HepG2 (cell line): ENCODE data around the gene MDP1. TPM values are rescaled to one million over a fixed set of nuclear protein-coding genes. Genes with fewer than 3 reads are reported as not detected.

Source experiments
- ARNT2 ChIP-seq: sonication (generic); formaldehyde crosslinking; IDR thresholded peaks from 2 replicates; pipeline ENCODE4 v1.8.0; 2022; ENCODE audit warnings: mild to moderate bottlenecking, low read depth, missing genetic modification reagents, moderate library complexity
- BRD4 ChIP-seq: sonication (generic); formaldehyde crosslinking; IDR thresholded peaks from 2 replicates; pipeline ENCODE4 v1.4.0; 2020; ENCODE audit warnings: missing genetic modification reagents
- KDM2A ChIP-seq: sonication (generic); formaldehyde crosslinking; IDR thresholded peaks from 2 replicates; pipeline ENCODE4 v1.4.0; 2020; ENCODE audit warnings: low read depth, missing genetic modification reagents, borderline replicate concordance
- NAIF1 ChIP-seq: sonication (generic); formaldehyde crosslinking; IDR thresholded peaks from 2 replicates; pipeline ENCODE4 v1.5.0; 2020; ENCODE audit warnings: mild to moderate bottlenecking, missing genetic modification reagents, borderline replicate concordance
- NR3C1 ChIP-seq: sonication (generic); formaldehyde crosslinking; IDR thresholded peaks from 2 replicates; pipeline ENCODE4 v1.4.0; 2020; ENCODE audit warnings: missing genetic modification reagents
- PITX1 ChIP-seq: sonication (generic); formaldehyde crosslinking; IDR thresholded peaks from 2 replicates; pipeline ENCODE4 v1.5.1; 2020; ENCODE audit warnings: mild to moderate bottlenecking, missing genetic modification reagents
- SMAD3 ChIP-seq: sonication (generic); formaldehyde crosslinking; IDR thresholded peaks from 2 replicates; pipeline ENCODE4 v1.4.0; 2020; ENCODE audit warnings: missing genetic modification reagents
- SNAI1 ChIP-seq: sonication (generic); formaldehyde crosslinking; IDR thresholded peaks from 2 replicates; pipeline ENCODE4 v1.5.0; 2020; ENCODE audit warnings: mild to moderate bottlenecking, missing genetic modification reagents, borderline replicate concordance
- TBX2 ChIP-seq: sonication (generic); formaldehyde crosslinking; IDR thresholded peaks from 2 replicates; pipeline ENCODE4 v1.5.0; 2020; ENCODE audit warnings: missing genetic modification reagents, mild to moderate bottlenecking, borderline replicate concordance
- TFAP4 ChIP-seq: sonication (generic); IDR thresholded peaks from 2 replicates; pipeline ENCODE4 v1.6.1; 2016; ENCODE audit warnings: low read depth, borderline replicate concordance
- TFDP1 ChIP-seq: IDR thresholded peaks from 2 replicates; pipeline ENCODE4 v1.6.1; 2016; ENCODE audit warnings: missing compliant biosample characterization, missing genetic modification reagents, borderline replicate concordance
- THYN1 ChIP-seq: sonication (generic); formaldehyde crosslinking; IDR thresholded peaks from 2 replicates; pipeline ENCODE4 v1.8.1; 2023; ENCODE audit warnings: low read depth, mild to moderate bottlenecking, moderate library complexity, missing genetic modification reagents, borderline replicate concordance
- ZNF282 ChIP-seq: fragments of 450-650 bp; IDR thresholded peaks from 2 replicates; pipeline ENCODE4 v1.6.1; 2018; ENCODE audit not compliant: partially characterized antibody
- ZNF788 ChIP-seq: sonication (generic); formaldehyde crosslinking; IDR thresholded peaks from 2 replicates; pipeline ENCODE4 v1.5.0; 2020; ENCODE audit warnings: mild to moderate bottlenecking, missing genetic modification reagents, borderline replicate concordance
- polyA plus RNA-seq, 8 experiments: library from polyadenylated mRNA; depleted of rRNA in 3 of 8; stranded (reverse) in 7 of 8; unstranded in 1 of 8; fragments of >200 nt; fragmentation: Illumina TruSeq in 4 of 8; extraction: Trizol in 4 of 8; gene quantifications; 2 replicates each; pipeline versions ENCODE4 v1.2.1 to v1.2.3, GENCODE V29; 2011 to 2016; ENCODE audit warnings: low read depth in 4 of 8, missing spikeins in 1 of 8, mixed read lengths in 1 of 8; ENCODE audit not compliant: insufficient read depth in 1 of 8
- total RNA-seq, 5 experiments: library from RNA; depleted of rRNA; stranded (reverse); fragments of >200 nt; fragmentation: Illumina TruSeq; extraction: Trizol; gene quantifications; 2 replicates each; pipeline ENCODE4 v1.2.3, GENCODE V29; 2016; ENCODE audit warnings: low read depth in 1 of 5
- TF ChIP-seq, protein P1 (sequence below): sonication (generic); formaldehyde crosslinking; IDR thresholded peaks from 2 replicates; pipeline ENCODE4 v1.5.0; 2020; ENCODE audit warnings: mild to moderate bottlenecking, missing genetic modification reagents
- TF ChIP-seq, protein P2 (sequence below): sonication (generic); formaldehyde crosslinking; IDR thresholded peaks from 2 replicates; pipeline ENCODE4 v1.5.1; 2020; ENCODE audit warnings: mild to moderate bottlenecking, missing genetic modification reagents, moderate library complexity
- TF ChIP-seq, protein P3 (sequence below): IDR thresholded peaks from 2 replicates; pipeline ENCODE4 v1.6.1; 2016; ENCODE audit warnings: control low read depth

The MDP1 gene
- total and polyA plus RNA-seq, 2 of the 13 experiments (the other 11 are each of a cell fraction or from before 2014, with no cell fraction given) = 44.1 to 48.7 TPM

GRCh38 chr14:24196071-24197055 lies 19.5 kb downstream of the MDP1 start (continued):
- TF ChIP-seq, protein P1, sequence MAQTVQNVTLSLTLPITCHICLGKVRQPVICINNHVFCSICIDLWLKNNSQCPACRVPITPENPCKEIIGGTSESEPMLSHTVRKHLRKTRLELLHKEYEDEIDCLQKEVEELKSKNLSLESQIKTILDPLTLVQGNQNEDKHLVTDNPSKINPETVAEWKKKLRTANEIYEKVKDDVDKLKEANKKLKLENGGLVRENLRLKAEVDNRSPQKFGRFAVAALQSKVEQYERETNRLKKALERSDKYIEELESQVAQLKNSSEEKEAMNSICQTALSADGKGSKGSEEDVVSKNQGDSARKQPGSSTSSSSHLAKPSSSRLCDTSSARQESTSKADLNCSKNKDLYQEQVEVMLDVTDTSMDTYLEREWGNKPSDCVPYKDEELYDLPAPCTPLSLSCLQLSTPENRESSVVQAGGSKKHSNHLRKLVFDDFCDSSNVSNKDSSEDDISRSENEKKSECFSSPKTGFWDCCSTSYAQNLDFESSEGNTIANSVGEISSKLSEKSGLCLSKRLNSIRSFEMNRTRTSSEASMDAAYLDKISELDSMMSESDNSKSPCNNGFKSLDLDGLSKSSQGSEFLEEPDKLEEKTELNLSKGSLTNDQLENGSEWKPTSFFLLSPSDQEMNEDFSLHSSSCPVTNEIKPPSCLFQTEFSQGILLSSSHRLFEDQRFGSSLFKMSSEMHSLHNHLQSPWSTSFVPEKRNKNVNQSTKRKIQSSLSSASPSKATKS (CRISPR knock-in tag) = no peak
- TF ChIP-seq BRD4 (CRISPR knock-in tag) (no peak), NAIF1 (CRISPR knock-in tag) (no peak), THYN1 (CRISPR knock-in tag) (no peak), ARNT2 (CRISPR knock-in tag) (no peak), SMAD3 (CRISPR knock-in tag) (no peak), TBX2 (CRISPR knock-in tag) (no peak), NR3C1 (CRISPR knock-in tag) (no peak), SNAI1 (CRISPR knock-in tag) (no peak), PITX1 (CRISPR knock-in tag) (no peak), ZNF282 (no peak), TFAP4 (peak; percentile 70), ZNF788 (CRISPR knock-in tag) (0 out of 2 replicates have a peak, but pooled peaks have one; percentile 25), TFDP1 (no peak), KDM2A (CRISPR knock-in tag) (no peak)
- TF ChIP-seq, protein P2, sequence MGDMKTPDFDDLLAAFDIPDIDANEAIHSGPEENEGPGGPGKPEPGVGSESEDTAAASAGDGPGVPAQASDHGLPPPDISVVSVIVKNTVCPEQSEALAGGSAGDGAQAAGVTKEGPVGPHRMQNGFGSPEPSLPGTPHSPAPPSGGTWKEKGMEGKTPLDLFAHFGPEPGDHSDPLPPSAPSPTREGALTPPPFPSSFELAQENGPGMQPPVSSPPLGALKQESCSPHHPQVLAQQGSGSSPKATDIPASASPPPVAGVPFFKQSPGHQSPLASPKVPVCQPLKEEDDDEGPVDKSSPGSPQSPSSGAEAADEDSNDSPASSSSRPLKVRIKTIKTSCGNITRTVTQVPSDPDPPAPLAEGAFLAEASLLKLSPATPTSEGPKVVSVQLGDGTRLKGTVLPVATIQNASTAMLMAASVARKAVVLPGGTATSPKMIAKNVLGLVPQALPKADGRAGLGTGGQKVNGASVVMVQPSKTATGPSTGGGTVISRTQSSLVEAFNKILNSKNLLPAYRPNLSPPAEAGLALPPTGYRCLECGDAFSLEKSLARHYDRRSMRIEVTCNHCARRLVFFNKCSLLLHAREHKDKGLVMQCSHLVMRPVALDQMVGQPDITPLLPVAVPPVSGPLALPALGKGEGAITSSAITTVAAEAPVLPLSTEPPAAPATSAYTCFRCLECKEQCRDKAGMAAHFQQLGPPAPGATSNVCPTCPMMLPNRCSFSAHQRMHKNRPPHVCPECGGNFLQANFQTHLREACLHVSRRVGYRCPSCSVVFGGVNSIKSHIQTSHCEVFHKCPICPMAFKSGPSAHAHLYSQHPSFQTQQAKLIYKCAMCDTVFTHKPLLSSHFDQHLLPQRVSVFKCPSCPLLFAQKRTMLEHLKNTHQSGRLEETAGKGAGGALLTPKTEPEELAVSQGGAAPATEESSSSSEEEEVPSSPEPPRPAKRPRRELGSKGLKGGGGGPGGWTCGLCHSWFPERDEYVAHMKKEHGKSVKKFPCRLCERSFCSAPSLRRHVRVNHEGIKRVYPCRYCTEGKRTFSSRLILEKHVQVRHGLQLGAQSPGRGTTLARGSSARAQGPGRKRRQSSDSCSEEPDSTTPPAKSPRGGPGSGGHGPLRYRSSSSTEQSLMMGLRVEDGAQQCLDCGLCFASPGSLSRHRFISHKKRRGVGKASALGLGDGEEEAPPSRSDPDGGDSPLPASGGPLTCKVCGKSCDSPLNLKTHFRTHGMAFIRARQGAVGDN (CRISPR knock-in tag) = no peak
- TF ChIP-seq, protein P3, sequence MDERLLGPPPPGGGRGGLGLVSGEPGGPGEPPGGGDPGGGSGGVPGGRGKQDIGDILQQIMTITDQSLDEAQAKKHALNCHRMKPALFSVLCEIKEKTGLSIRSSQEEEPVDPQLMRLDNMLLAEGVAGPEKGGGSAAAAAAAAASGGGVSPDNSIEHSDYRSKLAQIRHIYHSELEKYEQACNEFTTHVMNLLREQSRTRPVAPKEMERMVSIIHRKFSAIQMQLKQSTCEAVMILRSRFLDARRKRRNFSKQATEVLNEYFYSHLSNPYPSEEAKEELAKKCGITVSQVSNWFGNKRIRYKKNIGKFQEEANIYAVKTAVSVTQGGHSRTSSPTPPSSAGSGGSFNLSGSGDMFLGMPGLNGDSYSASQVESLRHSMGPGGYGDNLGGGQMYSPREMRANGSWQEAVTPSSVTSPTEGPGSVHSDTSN (CRISPR knock-in tag) = no peak
